NCI-H1105 treated with DMSO at 0.1 percent for 48 hours (cell line): ENCODE results near the gene TBC1D9B.

ENCODE experiments used
- DNase-seq: peaks from one replicate; lab custom pipeline; 2025; lab: John Stamatoyannopoulos, UW

The TBC1D9B gene

GRCh38 chr5:179906795-179907555 lies 722 bp downstream of the TBC1D9B start:
- no peak for DNase-seq

- no peak for DNase-seq
Measured at GRCh38 chr5:179906294-179906794, 1.4 kb downstream of the TBC1D9B start.

- no peak for DNase-seq
Measured at GRCh38 chr5:179905161-179905560, 2.5 kb downstream of the TBC1D9B start.

- DNase-seq: no peak
Measured at GRCh38 chr5:179904463-179905160, 3.1 kb downstream of the TBC1D9B start.

- DNase-seq: no peak
Measured at GRCh38 chr5:179902763-179903158, 4.9 kb downstream of the TBC1D9B start.

- no peak for DNase-seq
Measured at GRCh38 chr5:179901915-179902762, 5.6 kb downstream of the TBC1D9B start.

- no peak for DNase-seq
Measured at GRCh38 chr5:179901462-179901861, 6.2 kb downstream of the TBC1D9B start.

- DNase-seq: no peak
Measured at GRCh38 chr5:179900711-179901110, 7.0 kb downstream of the TBC1D9B start.

GRCh38 chr5:179900206-179900605 lies 7.5 kb downstream of the TBC1D9B start:
- no peak for DNase-seq

- no peak for DNase-seq
Measured at GRCh38 chr5:179895861-179896260, 11.8 kb downstream of the TBC1D9B start.

GRCh38 chr5:179893958-179894895 lies 13.5 kb downstream of the TBC1D9B start:
- DNase-seq: no peak

- no peak for DNase-seq
Measured at GRCh38 chr5:179893076-179893957, 14.4 kb downstream of the TBC1D9B start.

- no peak for DNase-seq
Measured at GRCh38 chr5:179892255-179892654, 15.4 kb downstream of the TBC1D9B start.

GRCh38 chr5:179890751-179891682 lies 16.7 kb downstream of the TBC1D9B start:
- no peak for DNase-seq

- DNase-seq: no peak
Measured at GRCh38 chr5:179889885-179890284, 17.8 kb downstream of the TBC1D9B start.

- no peak for DNase-seq
Measured at GRCh38 chr5:179887802-179888201, 19.9 kb downstream of the TBC1D9B start.

- no peak for DNase-seq
Measured at GRCh38 chr5:179887095-179887494, 20.6 kb downstream of the TBC1D9B start.

GRCh38 chr5:179886190-179886911 lies 21.3 kb downstream of the TBC1D9B start:
- no peak for DNase-seq
